Measurements from ENCODE around the gene PARD6B.
"Not testable (repeated sequence)": the region's sequence is repeated elsewhere in the genome, so short reads cannot be mapped to it uniquely, and the experiment has no call there.

The PARD6B gene

DNA sequence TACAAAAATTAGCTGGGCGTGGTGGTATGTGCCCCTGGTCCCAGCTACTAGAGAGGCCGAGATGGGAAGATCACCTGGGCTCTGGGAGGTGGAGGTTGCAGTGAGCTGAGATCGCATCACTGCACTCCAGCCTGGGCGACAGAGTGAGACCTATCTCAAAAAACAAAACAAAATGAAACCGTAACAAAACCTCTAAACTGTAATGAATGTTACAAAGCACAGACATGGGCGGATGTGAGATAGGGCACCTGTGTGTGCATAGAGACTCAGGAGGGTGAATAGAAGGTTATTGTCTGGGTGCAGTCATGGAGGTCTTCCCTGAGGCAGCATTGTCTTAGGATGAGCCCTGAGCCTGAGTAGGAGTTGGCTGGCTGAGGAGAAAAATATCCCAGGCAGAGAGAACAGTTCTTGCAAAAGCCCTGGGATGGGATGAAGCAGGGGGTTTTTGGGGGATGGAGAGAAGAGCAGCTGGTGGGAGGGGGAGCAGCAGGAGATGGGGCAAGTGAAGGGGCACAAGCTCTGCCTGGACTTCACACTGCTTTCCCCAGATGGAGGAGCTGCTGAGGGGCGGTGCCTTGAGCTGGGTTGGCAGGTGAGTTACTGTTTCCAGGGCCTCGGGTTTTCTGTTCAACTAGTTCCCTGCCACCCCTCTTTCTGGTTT is 68.6 kb downstream of the PARD6B start:
- no peak for DNase-seq (ENCODE audit: low spot score)

DNA sequence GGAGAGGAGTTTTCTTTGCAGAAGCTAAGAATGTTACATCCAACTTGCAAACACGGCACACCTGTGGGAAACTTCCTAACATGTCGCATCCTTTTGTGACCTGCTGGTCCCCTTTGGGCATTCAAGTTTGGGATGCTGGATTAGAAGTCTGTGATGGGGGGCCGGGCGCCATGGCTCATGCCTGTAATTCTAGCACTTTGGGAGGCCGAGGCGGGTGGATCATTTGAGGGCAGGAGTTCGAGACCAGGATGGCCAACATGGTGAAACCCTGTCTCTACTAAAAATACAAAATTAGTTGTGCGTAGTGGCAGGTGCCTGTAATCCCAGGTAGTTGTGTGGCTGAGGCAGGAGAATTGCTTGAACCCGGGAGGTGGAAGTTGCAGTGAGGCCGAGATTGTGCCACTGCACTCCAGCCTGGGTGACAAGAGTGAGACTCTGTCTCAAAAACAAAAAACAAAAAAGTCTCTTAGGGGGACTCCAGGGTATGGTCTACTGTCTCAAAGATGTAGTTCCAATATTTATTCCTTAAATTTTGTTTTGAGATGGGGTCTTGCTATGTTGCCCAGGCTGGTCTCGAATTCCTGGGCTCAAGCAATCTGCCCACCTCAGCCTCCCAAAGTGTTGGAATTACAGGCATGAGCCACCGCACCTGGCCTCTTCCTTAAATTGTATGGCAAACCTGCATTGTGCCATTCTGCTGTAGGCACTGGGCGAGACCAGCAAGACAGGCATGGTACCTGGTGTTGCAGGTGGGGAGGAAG is 69.8 kb downstream of the PARD6B start:
- DNase-seq (ENCODE audit: low spot score): not testable (repeated sequence)

DNA sequence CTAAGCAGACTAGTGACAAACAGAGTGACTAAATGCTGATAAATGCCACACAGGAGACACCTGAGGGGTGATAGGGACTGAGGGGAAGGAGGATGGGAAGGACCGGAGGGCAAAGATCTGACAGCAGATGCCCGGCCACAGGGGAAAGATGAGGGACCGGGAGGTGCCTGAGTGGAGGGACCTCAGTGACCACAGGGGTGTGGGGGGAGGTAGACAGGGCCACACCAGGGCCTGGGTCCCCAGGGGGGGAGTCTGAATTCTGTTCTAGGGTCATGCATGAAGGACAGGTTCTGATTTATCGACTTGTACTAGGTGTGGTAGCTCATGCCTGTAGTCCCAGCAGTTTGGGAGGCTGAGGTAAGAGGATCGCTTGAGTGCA is 70.4 kb downstream of the PARD6B start:
- no peak for DNase-seq (ENCODE audit: low spot score)

DNA sequence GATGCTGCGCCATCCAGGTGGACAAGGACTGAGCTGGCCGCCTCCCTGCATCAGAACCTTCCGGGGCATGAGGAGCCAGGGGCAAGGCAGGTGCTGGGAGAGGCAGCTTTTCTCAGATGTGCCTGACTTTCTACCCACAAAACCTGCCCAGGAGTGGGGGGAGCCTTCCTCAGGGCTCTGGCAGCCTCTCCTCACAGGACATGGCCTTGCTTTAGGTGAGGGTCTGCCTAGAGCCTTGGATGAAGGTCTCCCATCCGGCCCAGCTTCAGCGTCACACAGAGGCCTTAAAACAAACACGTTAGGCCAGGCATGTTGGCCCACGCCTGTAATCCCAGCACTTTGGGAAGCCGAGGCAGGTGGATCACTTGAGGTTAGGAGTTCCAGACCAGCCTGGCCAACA is 70.9 kb downstream of the PARD6B start:
- no peak for DNase-seq (ENCODE audit: low spot score)

DNA sequence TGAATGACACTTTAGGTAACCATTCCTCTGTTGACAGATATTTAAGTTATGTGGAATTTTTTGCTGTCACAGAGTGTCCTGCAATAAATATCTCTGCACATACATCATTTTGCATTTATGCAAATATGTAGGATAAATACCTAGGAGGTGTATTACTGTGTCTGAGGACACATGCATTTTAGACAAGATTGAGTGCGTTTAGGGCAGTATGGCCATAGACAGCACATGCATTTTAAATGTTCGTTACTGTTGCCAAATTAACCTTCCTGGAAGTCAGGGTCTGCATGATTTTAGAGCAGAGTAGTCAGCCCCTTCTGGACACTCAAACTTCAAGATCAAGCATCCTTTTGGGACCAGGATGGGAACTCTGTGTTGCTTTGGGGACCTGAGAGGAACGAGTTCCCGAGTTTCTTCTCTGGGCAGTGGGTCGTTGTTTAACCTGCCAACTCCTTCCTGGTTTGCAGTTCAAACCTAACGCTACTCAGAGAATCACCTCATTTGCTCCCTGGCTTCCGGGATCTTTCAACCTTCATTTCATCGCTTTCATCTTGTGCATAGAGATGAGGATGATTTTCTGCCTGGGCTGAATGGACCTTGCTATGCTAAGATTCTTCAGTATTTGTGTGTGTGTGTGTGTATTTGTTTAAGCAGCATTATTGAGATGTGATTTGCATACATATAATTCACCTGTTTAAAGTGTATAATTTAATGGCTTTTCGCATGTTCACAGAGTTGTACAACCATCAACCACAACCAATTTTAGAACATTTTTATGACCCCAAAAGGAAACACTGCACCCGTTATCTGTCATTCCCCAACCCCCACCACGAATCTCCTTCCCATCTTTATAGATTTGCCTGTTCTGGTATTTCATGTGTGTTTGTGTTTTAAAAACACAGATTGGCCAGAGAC is 73.3 kb downstream of the PARD6B start:
- DNase-seq (ENCODE audit: low spot score): no peak

DNA sequence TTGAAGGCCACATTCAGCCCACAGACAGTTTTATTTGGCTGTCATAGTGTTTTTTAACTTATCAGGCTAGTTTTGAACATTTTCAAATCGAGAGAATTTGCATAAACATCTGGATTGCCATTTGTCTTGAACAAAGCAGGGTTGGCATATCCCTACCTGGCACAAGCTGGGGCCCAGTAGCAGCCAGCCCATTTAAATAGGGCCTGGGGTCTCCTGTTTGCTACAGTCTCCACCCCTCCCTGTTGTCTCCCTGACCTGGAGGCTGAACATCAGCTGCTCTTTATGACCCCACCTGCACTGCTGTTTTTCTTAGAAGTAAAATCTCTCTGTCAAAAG is 73.9 kb downstream of the PARD6B start:
- no peak for DNase-seq (ENCODE audit: low spot score)

DNA sequence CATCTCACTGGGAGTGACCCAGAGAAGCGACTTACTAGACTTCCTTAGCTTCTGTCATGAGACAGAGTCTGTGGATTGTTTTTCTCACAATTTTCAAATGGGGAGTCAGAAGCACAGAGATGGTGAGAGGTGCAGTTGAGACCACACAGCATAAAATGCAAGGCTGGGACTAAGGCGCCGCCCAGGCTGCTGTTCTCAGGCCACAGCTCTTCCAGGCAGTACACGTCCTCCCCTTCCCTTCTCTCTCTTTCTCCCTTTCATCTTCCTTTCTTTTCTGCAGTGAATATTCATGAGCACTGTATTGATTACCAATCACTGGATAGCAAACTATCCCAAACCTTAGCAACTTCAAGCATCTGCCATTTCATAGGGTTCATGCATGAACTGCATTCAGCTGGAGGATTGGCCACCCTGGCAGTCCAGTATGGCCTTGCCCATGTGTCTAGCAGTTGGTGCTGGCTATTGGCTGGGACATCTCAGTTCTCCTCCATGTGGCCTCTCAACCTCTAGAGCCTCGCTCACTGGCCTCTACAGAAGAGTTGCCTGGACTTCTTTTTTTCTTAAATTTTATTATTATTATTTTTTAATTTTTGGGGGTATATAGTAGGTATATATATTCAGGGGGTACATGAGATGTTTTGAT is 74.9 kb downstream of the PARD6B start:
- DNase-seq (ENCODE audit: low spot score): no peak

Data from RKO (cell line).